ENCODE data around the gene KCNQ5. TPM values are rescaled to one million over a fixed set of nuclear protein-coding genes. Genes with fewer than 3 reads are reported as not detected.

Gene KCNQ5
- total RNA-seq, 1 experiment from 2014 or later, result 9.4 TPM

DNA sequence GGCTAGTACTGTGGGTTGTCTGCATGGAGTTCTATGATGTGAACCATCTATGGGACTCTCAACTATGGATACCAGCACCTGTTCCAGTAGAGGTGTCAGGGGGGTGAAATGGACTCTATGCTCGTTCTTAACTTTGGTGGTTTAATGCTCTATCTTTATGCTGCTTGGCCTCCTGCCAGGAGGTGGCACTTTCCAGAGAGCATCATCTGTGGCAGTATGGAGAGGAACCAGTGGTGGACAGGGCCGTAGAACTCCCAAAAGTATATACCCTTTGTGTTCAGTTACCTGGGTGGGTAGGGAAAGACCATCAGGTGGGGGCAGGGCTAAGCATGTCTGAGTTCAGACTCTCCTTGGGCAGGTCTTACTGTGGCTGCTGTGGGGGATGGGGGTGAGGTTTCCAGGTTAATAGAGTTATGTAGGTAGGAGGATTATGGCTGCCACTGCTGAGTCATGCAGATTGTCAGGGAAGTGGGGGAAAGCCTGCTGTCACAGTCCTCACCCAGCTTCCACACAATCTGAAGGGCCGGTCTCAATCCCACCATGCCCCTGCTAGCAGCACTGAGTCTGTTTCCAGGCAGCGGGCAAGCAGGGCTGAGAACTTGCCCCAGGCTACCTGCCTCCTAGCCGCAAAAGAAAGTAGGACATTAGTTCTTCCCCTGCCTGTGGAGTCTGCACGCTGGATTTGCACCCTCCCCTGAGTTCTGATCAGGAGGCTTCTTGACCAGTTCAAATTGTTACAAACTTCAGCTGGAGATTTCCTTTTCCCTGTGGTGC is 284.0 kb downstream of the KCNQ5 start:
- no TSS peak for BruUV-seq (replicated peaks)
- Histone ChIP-seq H3K36me3 (ENCODE audit: control insufficient read depth, insufficient read depth, low read length) (no peaks in the 10 kb centered on the region), H3K9me3 (ENCODE audit: control insufficient read depth, insufficient read depth, low read depth, low read length) (no peaks in the 10 kb centered on the region), H3K4me3 (ENCODE audit: low read depth in 2 of 2, low read length in 2 of 2) (no peak overlapping the region), H3K4me1 (ENCODE audit: control insufficient read depth, insufficient read depth, low read length) (no peaks in the 10 kb centered on the region), H3K27ac (ENCODE audit: low read length) (no peak overlapping the region), H3K27me3 (ENCODE audit: control insufficient read depth, insufficient read depth, low read length) (no peaks in the 10 kb centered on the region)
- ATAC-seq (no peak), DNase-seq (ENCODE audit: low read depth, low spot score) (no peak)
- CTCF ChIA-PET, result no interaction called here
- POLR2A ChIA-PET, result no interaction called here
- in situ Hi-C loops (cut with HindIII; ENCODE audit: low pct_unique_long_range_greater_than_20kb, low sequenced_read_pairs), result no loop called here
- intact Hi-C loops (cut with micrococcal nuclease; ENCODE audit: unreplicated experiment), result no loop called here
- TF ChIP-seq, protein P1, sequence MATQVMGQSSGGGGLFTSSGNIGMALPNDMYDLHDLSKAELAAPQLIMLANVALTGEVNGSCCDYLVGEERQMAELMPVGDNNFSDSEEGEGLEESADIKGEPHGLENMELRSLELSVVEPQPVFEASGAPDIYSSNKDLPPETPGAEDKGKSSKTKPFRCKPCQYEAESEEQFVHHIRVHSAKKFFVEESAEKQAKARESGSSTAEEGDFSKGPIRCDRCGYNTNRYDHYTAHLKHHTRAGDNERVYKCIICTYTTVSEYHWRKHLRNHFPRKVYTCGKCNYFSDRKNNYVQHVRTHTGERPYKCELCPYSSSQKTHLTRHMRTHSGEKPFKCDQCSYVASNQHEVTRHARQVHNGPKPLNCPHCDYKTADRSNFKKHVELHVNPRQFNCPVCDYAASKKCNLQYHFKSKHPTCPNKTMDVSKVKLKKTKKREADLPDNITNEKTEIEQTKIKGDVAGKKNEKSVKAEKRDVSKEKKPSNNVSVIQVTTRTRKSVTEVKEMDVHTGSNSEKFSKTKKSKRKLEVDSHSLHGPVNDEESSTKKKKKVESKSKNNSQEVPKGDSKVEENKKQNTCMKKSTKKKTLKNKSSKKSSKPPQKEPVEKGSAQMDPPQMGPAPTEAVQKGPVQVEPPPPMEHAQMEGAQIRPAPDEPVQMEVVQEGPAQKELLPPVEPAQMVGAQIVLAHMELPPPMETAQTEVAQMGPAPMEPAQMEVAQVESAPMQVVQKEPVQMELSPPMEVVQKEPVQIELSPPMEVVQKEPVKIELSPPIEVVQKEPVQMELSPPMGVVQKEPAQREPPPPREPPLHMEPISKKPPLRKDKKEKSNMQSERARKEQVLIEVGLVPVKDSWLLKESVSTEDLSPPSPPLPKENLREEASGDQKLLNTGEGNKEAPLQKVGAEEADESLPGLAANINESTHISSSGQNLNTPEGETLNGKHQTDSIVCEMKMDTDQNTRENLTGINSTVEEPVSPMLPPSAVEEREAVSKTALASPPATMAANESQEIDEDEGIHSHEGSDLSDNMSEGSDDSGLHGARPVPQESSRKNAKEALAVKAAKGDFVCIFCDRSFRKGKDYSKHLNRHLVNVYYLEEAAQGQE (IDR thresholded peaks at IDR 0.05; ENCODE audit: insufficient read depth in 1 of 2, low read depth in 2 of 2, low read length in 1 of 2), result no peak
- TF ChIP-seq, protein P2, sequence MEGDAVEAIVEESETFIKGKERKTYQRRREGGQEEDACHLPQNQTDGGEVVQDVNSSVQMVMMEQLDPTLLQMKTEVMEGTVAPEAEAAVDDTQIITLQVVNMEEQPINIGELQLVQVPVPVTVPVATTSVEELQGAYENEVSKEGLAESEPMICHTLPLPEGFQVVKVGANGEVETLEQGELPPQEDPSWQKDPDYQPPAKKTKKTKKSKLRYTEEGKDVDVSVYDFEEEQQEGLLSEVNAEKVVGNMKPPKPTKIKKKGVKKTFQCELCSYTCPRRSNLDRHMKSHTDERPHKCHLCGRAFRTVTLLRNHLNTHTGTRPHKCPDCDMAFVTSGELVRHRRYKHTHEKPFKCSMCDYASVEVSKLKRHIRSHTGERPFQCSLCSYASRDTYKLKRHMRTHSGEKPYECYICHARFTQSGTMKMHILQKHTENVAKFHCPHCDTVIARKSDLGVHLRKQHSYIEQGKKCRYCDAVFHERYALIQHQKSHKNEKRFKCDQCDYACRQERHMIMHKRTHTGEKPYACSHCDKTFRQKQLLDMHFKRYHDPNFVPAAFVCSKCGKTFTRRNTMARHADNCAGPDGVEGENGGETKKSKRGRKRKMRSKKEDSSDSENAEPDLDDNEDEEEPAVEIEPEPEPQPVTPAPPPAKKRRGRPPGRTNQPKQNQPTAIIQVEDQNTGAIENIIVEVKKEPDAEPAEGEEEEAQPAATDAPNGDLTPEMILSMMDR (IDR thresholded peaks at IDR 0.05), result no peak
- TF ChIP-seq TCF7L2 (IDR thresholded peaks at IDR 0.05; ENCODE audit: low read depth, low read length) (no peak), POLR2AphosphoS5 (IDR thresholded peaks at IDR 0.05; ENCODE audit: low read depth, low read length) (no peak), SIN3A (IDR thresholded peaks at IDR 0.05; ENCODE audit: borderline replicate concordance, insufficient read depth, low read depth, low read length) (no peak)

DNA sequence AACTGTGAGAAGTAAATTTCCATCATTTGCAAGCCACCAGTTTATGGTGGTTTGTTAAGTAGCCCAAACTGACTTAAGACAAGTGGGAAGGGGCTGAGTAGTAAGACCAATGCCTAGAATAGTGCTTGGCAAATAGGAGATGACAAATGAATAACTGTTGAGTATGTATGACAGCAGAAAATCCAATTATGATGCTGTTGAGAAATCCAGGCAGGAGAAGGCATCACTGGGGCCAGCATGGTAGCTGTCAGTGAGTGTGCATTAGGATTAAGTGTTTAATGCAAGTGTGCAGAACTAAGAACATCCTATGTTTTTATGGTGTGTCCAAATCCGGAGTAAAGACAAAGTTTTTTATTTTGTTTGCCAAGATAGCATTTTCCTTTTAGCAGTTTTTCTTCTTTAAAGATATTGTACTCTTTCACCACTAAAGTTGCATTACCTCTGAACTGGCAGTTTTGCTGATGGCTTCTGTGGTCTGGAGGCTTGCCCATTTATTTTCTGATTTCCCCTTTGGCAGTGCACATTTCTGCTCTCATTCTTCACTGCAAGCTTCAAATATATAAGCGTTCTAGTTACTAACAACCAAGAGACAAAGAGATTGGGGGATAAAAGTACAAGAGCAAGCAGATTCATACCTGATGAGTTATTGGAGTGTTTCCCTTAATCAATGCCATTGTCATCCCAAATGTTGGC is 289.7 kb downstream of the KCNQ5 start:
- ATAC-seq (no peak), DNase-seq (ENCODE audit: low read depth, low spot score) (no peak)
- Histone ChIP-seq H3K36me3 (ENCODE audit: control insufficient read depth, insufficient read depth, low read length) (no peaks in the 10 kb centered on the region), H3K4me1 (ENCODE audit: control insufficient read depth, insufficient read depth, low read length) (no peaks in the 10 kb centered on the region), H3K27me3 (ENCODE audit: control insufficient read depth, insufficient read depth, low read length) (no peaks in the 10 kb centered on the region), H3K4me3 (ENCODE audit: low read depth in 2 of 2, low read length in 2 of 2) (no peak overlapping the region), H3K27ac (ENCODE audit: low read length) (no peak overlapping the region), H3K9me3 (ENCODE audit: control insufficient read depth, insufficient read depth, low read depth, low read length) (no peaks in the 10 kb centered on the region)
- ChIA-PET POLR2A (no interaction called here), CTCF (no interaction called here)
- intact Hi-C loops (cut with micrococcal nuclease; ENCODE audit: unreplicated experiment), result no loop called here
- TF ChIP-seq, protein P2 (IDR thresholded peaks at IDR 0.05), result no peak
- no peak for TF ChIP-seq TCF7L2 (IDR thresholded peaks at IDR 0.05; ENCODE audit: low read depth, low read length)
- TF ChIP-seq, protein P1 (IDR thresholded peaks at IDR 0.05; ENCODE audit: insufficient read depth in 1 of 2, low read depth in 2 of 2, low read length in 1 of 2), result no peak
- no peak for TF ChIP-seq SIN3A (IDR thresholded peaks at IDR 0.05; ENCODE audit: borderline replicate concordance, insufficient read depth, low read depth, low read length)
- TF ChIP-seq POLR2AphosphoS5 (IDR thresholded peaks at IDR 0.05; ENCODE audit: low read depth, low read length), result no peak
- no TSS peak for BruUV-seq (replicated peaks)
- in situ Hi-C loops (cut with HindIII; ENCODE audit: low pct_unique_long_range_greater_than_20kb, low sequenced_read_pairs), result no loop called here

Measured in Panc1 (cell line).